H1 (cell line): ENCODE results near the gene PACS1. TPM values are rescaled to one million over a fixed set of nuclear protein-coding genes. Genes with fewer than 3 reads are reported as not detected.

Experiments used
- CTCF ChIA-PET: fragments of 300-600 bp; sonication (Branson Sonifier 250); formaldehyde crosslinking; loops from one replicate; lab custom pipeline; 2021; ENCODE audit not compliant: partially characterized antibody; lab: Charles Lee
- POLR2A ChIA-PET: fragments of 300-600 bp; sonication (Branson Sonifier 250); formaldehyde crosslinking; loops from one replicate; lab custom pipeline; 2021; ENCODE audit warnings: inconsistent platforms; ENCODE audit not compliant: partially characterized antibody; lab: Charles Lee
- DNase-seq, 2 experiments: peaks; one replicate each; pipeline versions ENCODE4 v3.0.0 to v3.0.0-alpha.2; 2010 to 2022; ENCODE audit warnings: low spot score in 2 of 2, low read depth in 1 of 2, mixed read lengths in 1 of 2
- FAIRE-seq: peaks from 2 replicates; lab custom pipeline; 2011; peaks lifted over from hg19 to GRCh38; lab: Jason Lieb, UNC
- H2AFZ ChIP-seq: 2 replicates; pipeline ENCODE4 v1.8.1; 2012; ENCODE audit warnings: low read length, inconsistent platforms
- H2AK5ac ChIP-seq: 2 replicates; pipeline ENCODE4 v1.6.1; 2013; ENCODE audit warnings: low read depth, low read length
- H2BK120ac ChIP-seq: replicated peaks from 2 replicates; pipeline ENCODE3; 2013; ENCODE audit warnings: low read depth, low read length, inconsistent platforms
- H2BK12ac ChIP-seq: 2 replicates; pipeline ENCODE4 v1.6.1; 2013; ENCODE audit warnings: low read depth, low read length
- H2BK15ac ChIP-seq: 2 replicates; pipeline ENCODE4 v1.6.1; 2013; ENCODE audit warnings: low read length
- H2BK20ac ChIP-seq: 2 replicates; pipeline ENCODE4 v1.6.1; 2013; ENCODE audit warnings: low read length
- H2BK5ac ChIP-seq: 2 replicates; pipeline ENCODE4 v1.6.1; 2013; ENCODE audit warnings: low read depth, low read length
- H3K14ac ChIP-seq: 2 replicates; pipeline ENCODE4 v1.6.1; 2013; ENCODE audit warnings: inconsistent platforms; ENCODE audit not compliant: insufficient read length
- H3K18ac ChIP-seq: 2 replicates; pipeline ENCODE4 v1.6.1; 2013; ENCODE audit warnings: low read length; ENCODE audit errors: extremely low read depth
- H3K23ac ChIP-seq: 2 replicates; pipeline ENCODE4 v1.6.1; 2013; ENCODE audit warnings: inconsistent platforms; ENCODE audit not compliant: insufficient read length
- H3K23me2 ChIP-seq: 2 replicates; pipeline ENCODE4 v1.6.1; 2013; ENCODE audit warnings: low read depth, low read length
- H3K27ac ChIP-seq: 2 replicates; pipeline ENCODE4 v1.6.1; 2011; ENCODE audit warnings: low read depth, low read length, inconsistent platforms
- H3K27me3 ChIP-seq, 4 experiments: replicated peaks in 1 of 4; 1 replicate in 1 of 4; 2 replicates in 3 of 4; pipeline versions ENCODE4 v1.6.1 to v1.8.1; 2011 to 2013; ENCODE audit warnings: low read length in 3 of 4, mild to moderate bottlenecking in 3 of 4, inconsistent platforms in 2 of 4, mixed read lengths in 2 of 4, moderate library complexity in 1 of 4; ENCODE audit not compliant: control insufficient read depth in 3 of 4, insufficient read depth in 3 of 4; ENCODE audit errors: extremely low read depth in 1 of 4
- H3K36me3 ChIP-seq, 4 experiments: 2 replicates each; pipeline versions ENCODE4 v1.6.1 to v1.8.1; 2011 to 2013; ENCODE audit warnings: mild to moderate bottlenecking in 4 of 4, low read length in 3 of 4, moderate library complexity in 2 of 4, control low read depth in 1 of 4, inconsistent platforms in 1 of 4; ENCODE audit not compliant: insufficient read depth in 4 of 4, control insufficient read depth in 2 of 4
- H3K4ac ChIP-seq: replicated peaks from 2 replicates; pipeline ENCODE3; 2013; ENCODE audit warnings: low read length, low read depth, mixed read lengths, inconsistent platforms; ENCODE audit not compliant: insufficient read length
- H3K4me1 ChIP-seq, 4 experiments: replicated peaks in 1 of 4; 1 replicate in 1 of 4; 2 replicates in 3 of 4; pipeline versions ENCODE4 v1.6.1 to v1.8.1; 2011 to 2013; ENCODE audit warnings: low read length in 3 of 4, inconsistent platforms in 2 of 4, mixed read lengths in 1 of 4; ENCODE audit not compliant: insufficient read depth in 4 of 4, control insufficient read depth in 3 of 4
- H3K4me2 ChIP-seq, 2 experiments: 2 replicates each; pipeline versions ENCODE4 v1.6.1 to v1.8.1; 2011 to 2013; ENCODE audit warnings: low read depth in 2 of 2, low read length in 2 of 2, control low read depth in 1 of 2, inconsistent platforms in 1 of 2, mild to moderate bottlenecking in 1 of 2; ENCODE audit not compliant: insufficient read depth in 1 of 2
- H3K4me3 ChIP-seq, 4 experiments: fragments of 200-600, 300-600 bp in 1 of 4; sonication (generic), shearing (Covaris generic), sonication (Bioruptor Twin) in 1 of 4; 2 replicates each; pipeline versions ENCODE4 v1.5.1 to v1.8.1; 2011 to 2016; ENCODE audit warnings: low read length in 4 of 4, low read depth in 3 of 4, control low read depth in 2 of 4, inconsistent platforms in 2 of 4, mild to moderate bottlenecking in 2 of 4, mixed read lengths in 1 of 4, moderate library complexity in 1 of 4; ENCODE audit not compliant: insufficient read depth in 2 of 4; ENCODE audit errors: extremely low read depth in 1 of 4
- H3K56ac ChIP-seq: replicated peaks from 2 replicates; pipeline ENCODE3; 2013; ENCODE audit warnings: low read depth, mild to moderate bottlenecking, mixed read lengths, low read length, inconsistent platforms; ENCODE audit not compliant: insufficient read length
- H3K79me1 ChIP-seq: 2 replicates; pipeline ENCODE4 v1.6.1; 2013; ENCODE audit warnings: low read depth, low read length, control low read depth
- H3K79me2 ChIP-seq, 2 experiments: 2 replicates each; pipeline versions ENCODE4 v1.6.1 to v1.8.1; 2012 to 2013; ENCODE audit warnings: low read length in 2 of 2, mild to moderate bottlenecking in 2 of 2, inconsistent platforms in 1 of 2; ENCODE audit not compliant: insufficient read depth in 2 of 2, control insufficient read depth in 1 of 2
- H3K9ac ChIP-seq, 4 experiments: replicated peaks in 1 of 4; 1 replicate in 1 of 4; 2 replicates in 3 of 4; pipeline versions ENCODE4 v1.6.1 to v1.8.1; 2011 to 2013; ENCODE audit warnings: low read depth in 3 of 4, low read length in 3 of 4, control low read depth in 2 of 4, mild to moderate bottlenecking in 2 of 4, moderate library complexity in 2 of 4, inconsistent platforms in 1 of 4; ENCODE audit errors: extremely low read depth in 1 of 4
- H3K9me3 ChIP-seq, 2 experiments: 2 replicates each; pipeline versions ENCODE4 v1.6.1 to v1.8.1; 2012 to 2013; ENCODE audit warnings: mild to moderate bottlenecking in 2 of 2, moderate library complexity in 2 of 2, control low read depth in 1 of 2, inconsistent platforms in 1 of 2, low read depth in 1 of 2, low read length in 1 of 2, mixed read lengths in 1 of 2; ENCODE audit not compliant: insufficient read depth in 2 of 2
- H4K20me1 ChIP-seq, 2 experiments: replicated peaks in 1 of 2; 2 replicates each; pipeline versions ENCODE3 to v1.8.1; 2011 to 2013; ENCODE audit warnings: inconsistent platforms in 2 of 2, low read length in 2 of 2, mild to moderate bottlenecking in 1 of 2; ENCODE audit not compliant: insufficient read depth in 2 of 2, control insufficient read depth in 1 of 2
- H4K5ac ChIP-seq: 2 replicates; pipeline ENCODE4 v1.6.1; 2013; ENCODE audit warnings: low read length, low read depth, mixed read lengths, inconsistent platforms; ENCODE audit not compliant: insufficient read length
- H4K8ac ChIP-seq: 2 replicates; pipeline ENCODE4 v1.8.0; 2013; ENCODE audit warnings: mild to moderate bottlenecking, moderate library complexity, low read length, inconsistent platforms; ENCODE audit not compliant: insufficient read depth; ENCODE audit errors: extremely low read depth
- H4K91ac ChIP-seq: replicated peaks from 2 replicates; pipeline ENCODE3; 2013; ENCODE audit warnings: low read length, mixed read lengths, inconsistent platforms; ENCODE audit not compliant: insufficient read length
- CBX5 ChIP-seq: fragments of 300-800, 300-1000 bp; sonication (generic); IDR thresholded peaks from 2 replicates; pipeline ENCODE4 v1.7.1; 2016; ENCODE audit warnings: antibody characterized with exemption, low read length, low read depth
- CHD2 ChIP-seq: IDR thresholded peaks from 2 replicates; pipeline ENCODE4 v1.6.1; 2012; ENCODE audit warnings: low read length, improper control_type of control experiment
- EP300 ChIP-seq, 2 experiments: IDR thresholded peaks; 1 replicate in 1 of 2; 2 replicates in 1 of 2; pipeline ENCODE4 v1.6.1; 2011 to 2012; ENCODE audit warnings: low read depth in 2 of 2, low read length in 2 of 2, mild to moderate bottlenecking in 2 of 2, borderline replicate concordance in 1 of 2, inconsistent platforms in 1 of 2, moderate library complexity in 1 of 2
- JUND ChIP-seq: IDR thresholded peaks from 2 replicates; pipeline ENCODE4 v1.6.1; 2011; ENCODE audit warnings: mild to moderate bottlenecking, improper control_type of control experiment, low read length
- NRF1 ChIP-seq: IDR thresholded peaks from 2 replicates; pipeline ENCODE4 v1.6.1; 2011; ENCODE audit warnings: mild to moderate bottlenecking, low read depth, low read length, improper control_type of control experiment
- SAP30 ChIP-seq: fragments of 300-600 bp; sonication (generic); IDR thresholded peaks from 2 replicates; pipeline ENCODE4 v1.7.1; 2012; ENCODE audit warnings: low read length, moderate library complexity, mild to moderate bottlenecking, inconsistent platforms; ENCODE audit not compliant: insufficient read depth, insufficient replicate concordance
- WGBS, 2 experiments: shearing (Covaris generic) in 1 of 2; methylation state at CpG; one replicate each; pipeline versions ENCODE4 v1.1.6 to v1.1.7; 2013 to 2015; ENCODE audit warnings: low lambda C conversion rate in 2 of 2, mixed read lengths in 2 of 2, inconsistent platforms in 1 of 2, low coverage in 1 of 2, missing lambda C conversion rate in 1 of 2; ENCODE audit not compliant: insufficient replicate concordance in 2 of 2, insufficient coverage in 1 of 2, insufficient read length in 1 of 2; ENCODE audit errors: extremely low coverage in 1 of 2, missing lambda C conversion rate in 1 of 2; 5-methylcytosine and 5-hydroxymethylcytosine counted together
- polyA plus RNA-seq, 7 experiments: library from polyadenylated mRNA; depleted of rRNA in 3 of 7; stranded (reverse) in 5 of 7; unstranded in 2 of 7; fragments of >200 nt in 5 of 7; fragments of 200-250 nt in 2 of 7; gene quantifications; 1 replicate in 5 of 7; 2 replicates in 1 of 7; 4 replicates in 1 of 7; pipeline versions ENCODE4 v1.2.1 to v1.2.3, GENCODE V29; 2011 to 2013; ENCODE audit warnings: missing spikeins in 2 of 7, mixed read lengths in 2 of 7
- total RNA-seq: library from RNA; stranded (reverse); fragmentation: NEBNext Ultra II Directional; extraction: Animal tissue kit (Norgen Biotek cat#: 25700); gene quantifications from 2 replicates; pipeline ENCODE4 v1.2.1, GENCODE V29; 2021

Gene PACS1
- total and polyA plus RNA-seq, 2 of the 8 experiments (the other 6 are each of a cell fraction or from before 2014, with no cell fraction given): 11.5 to 36.0 TPM

- Histone ChIP-seq H3K18ac (no peak overlapping the region), H3K79me2 (no peaks in the 10 kb centered on the region), H3K79me1 (no peaks in the 10 kb centered on the region), H3K36me3 (peaks cover 0 to 10% (median 2%) of the 10 kb centered on the region in 4 experiments; a peak in 3 of 8 replicates), H2BK20ac (no peak overlapping the region), H2BK15ac (no peak overlapping the region), H3K9me3 (no peaks in the 10 kb centered on the region), H3K23ac (no peak overlapping the region), H2BK12ac (no peak overlapping the region), H2AK5ac (no peak overlapping the region), H2BK120ac (no peak overlapping the region), H3K4me1 (peaks cover 0 to 2% (median 0%) of the 10 kb centered on the region in 4 experiments; a peak in 5 of 7 replicates), H3K56ac (no peak overlapping the region), H3K27ac (no peak overlapping the region), H3K4me3 (no peak overlapping the region), H4K91ac (no peak overlapping the region), H4K8ac (no peak overlapping the region), H3K14ac (no peak overlapping the region), H2BK5ac (no peak overlapping the region), H3K9ac (no peak overlapping the region), H3K27me3 (no peaks in the 10 kb centered on the region), H2AFZ (no peak overlapping the region), H4K20me1 (no peaks in the 10 kb centered on the region), H4K5ac (no peak overlapping the region), H3K23me2 (no peaks in the 10 kb centered on the region), H3K4me2 (no peak overlapping the region), H3K4ac (no peak overlapping the region)
- TF ChIP-seq SAP30 (no peak), EP300 (IDR thresholded peaks at IDR 0.05; ENCODE audit: borderline replicate concordance in 1 of 2, low read depth in 2 of 2, low read length in 2 of 2) (no peak), CBX5 (no peak), JUND (no peak), CHD2 (no peak), NRF1 (no peak)
- 76% methylated on average over 4 of the region's 5 CpGs; no CpG with 5 or more reads in 1 of the 2 experiments for WGBS, 2 experiments
- ChIA-PET POLR2A (interaction anchor here (1.2 to 1.8 kb wide), 2 partner anchors 11 to 35 kb away, joined by 4 to 5 read pairs; partner anchors contain the start of gene RAB1B), CTCF (interaction anchor here (0.7 to 12.4 kb wide), 5 partner anchors 11 to 69 kb away, joined by 3 to 123 read pairs (median 3); no protein-coding TSS in a partner anchor)
- DNase-seq (no peak), FAIRE-seq (no peak)
These were observed 163.2 kb downstream of the PACS1 start for GRCh38 chr11:66233301-66233700.
